HUES6 (cell line): Measurements from ENCODE around the gene TMC1.

Source experiments
- H3K27ac ChIP-seq: 2 replicates; pipeline ENCODE4 v1.7.0; 2013; ENCODE audit warnings: low read depth, mild to moderate bottlenecking, low read length, inconsistent platforms
- H3K27me3 ChIP-seq: 2 replicates; pipeline ENCODE4 v1.6.1; 2013; ENCODE audit warnings: low read length; ENCODE audit not compliant: control insufficient read depth, insufficient read depth
- H3K36me3 ChIP-seq: 2 replicates; pipeline ENCODE4 v1.6.1; 2013; ENCODE audit warnings: low read length; ENCODE audit not compliant: control insufficient read depth, insufficient read depth
- H3K4me1 ChIP-seq: 2 replicates; pipeline ENCODE4 v1.6.1; 2013; ENCODE audit warnings: low read length; ENCODE audit not compliant: control insufficient read depth, insufficient read depth
- H3K4me3 ChIP-seq: 2 replicates; pipeline ENCODE4 v1.5.1; 2013; ENCODE audit warnings: low read depth, low read length
- H3K9ac ChIP-seq: one replicate; pipeline ENCODE4 v1.6.1; 2013; ENCODE audit warnings: mild to moderate bottlenecking, low read length
- H3K9me3 ChIP-seq: 2 replicates; pipeline ENCODE4 v1.6.1; 2013; ENCODE audit warnings: low read depth, low read length; ENCODE audit not compliant: control insufficient read depth, insufficient read depth

Gene TMC1

DNA sequence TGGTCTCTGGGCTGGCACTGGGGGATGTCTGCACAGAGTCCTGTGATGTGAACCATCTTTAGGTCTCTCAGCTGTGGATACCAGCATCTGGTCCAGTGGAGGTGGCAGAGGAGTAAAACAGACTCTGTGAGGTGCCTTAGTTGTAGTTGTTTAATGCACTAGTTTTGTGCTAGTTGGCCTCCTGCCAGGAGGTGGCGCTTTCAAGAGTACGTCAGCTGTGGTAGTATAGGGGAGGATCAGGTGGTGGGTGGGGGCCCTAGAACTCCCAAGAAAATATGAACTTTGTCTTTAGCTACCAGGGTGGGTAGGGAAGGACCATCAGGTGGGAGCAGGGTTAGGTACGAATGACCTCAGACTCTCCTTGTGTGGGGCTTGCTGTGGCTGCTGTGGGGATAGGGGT lies 197.1 kb downstream of the TMC1 start:
- Histone ChIP-seq H3K4me3 (no peak overlapping the region), H3K27ac (no peak overlapping the region), H3K4me1 (peaks cover 18% of the 10 kb centered on the region), H3K36me3 (no peaks in the 10 kb centered on the region), H3K9ac (no peak overlapping the region), H3K27me3 (no peaks in the 10 kb centered on the region), H3K9me3 (peaks cover under 1% of the 10 kb centered on the region; the same call in 1 of the 2 replicates)

DNA sequence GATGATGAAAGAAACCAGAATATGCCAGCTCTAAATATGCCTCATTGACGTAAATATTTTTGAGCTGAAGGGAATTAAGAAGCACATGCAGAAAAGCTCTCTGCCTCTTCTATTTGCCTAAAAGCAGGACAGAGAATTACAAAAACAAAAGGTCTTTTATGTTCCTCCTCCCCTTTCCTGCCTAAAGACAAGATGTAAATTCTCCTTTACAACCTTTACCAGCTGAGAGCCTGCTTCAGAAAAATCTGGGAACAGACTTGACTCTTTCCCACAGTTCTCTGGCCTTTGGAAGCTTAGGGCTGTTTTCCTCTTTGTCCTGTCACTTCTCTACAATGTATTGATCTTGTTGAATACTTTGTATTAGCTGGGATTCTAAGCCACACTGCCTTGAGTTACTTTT lies 199.7 kb downstream of the TMC1 start:
- Histone ChIP-seq H3K27ac (no peak overlapping the region), H3K9me3 (peaks cover 11% of the 10 kb centered on the region), H3K9ac (no peak overlapping the region), H3K4me3 (no peak overlapping the region), H3K36me3 (no peaks in the 10 kb centered on the region), H3K27me3 (no peaks in the 10 kb centered on the region), H3K4me1 (peaks cover 18% of the 10 kb centered on the region)

DNA sequence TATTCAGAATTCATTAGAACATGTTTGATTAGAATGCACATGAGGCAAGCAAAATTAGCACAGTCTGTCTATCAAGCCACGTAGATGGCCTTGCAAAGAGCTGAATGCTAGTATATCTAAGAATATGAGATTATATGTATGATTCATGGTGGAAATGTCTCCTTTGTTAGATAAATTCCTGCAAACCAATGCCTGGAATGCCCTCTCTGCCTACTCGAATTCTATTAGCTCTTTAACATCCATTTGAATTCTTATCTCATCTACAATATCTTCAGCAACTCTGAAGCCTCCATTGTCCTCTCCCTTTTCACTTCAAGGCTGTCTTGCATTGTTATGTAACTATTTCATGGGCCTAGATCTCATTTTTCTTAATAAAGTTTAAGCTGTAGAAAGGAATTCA lies 205.5 kb downstream of the TMC1 start:
- Histone ChIP-seq H3K9ac (peak overlapping the region; percentile 22), H3K4me3 (no peak overlapping the region), H3K9me3 (peaks cover 22% of the 10 kb centered on the region), H3K36me3 (no peaks in the 10 kb centered on the region), H3K4me1 (peaks cover 33% of the 10 kb centered on the region), H3K27me3 (no peaks in the 10 kb centered on the region), H3K27ac (peak overlapping the region; percentile 90)

DNA sequence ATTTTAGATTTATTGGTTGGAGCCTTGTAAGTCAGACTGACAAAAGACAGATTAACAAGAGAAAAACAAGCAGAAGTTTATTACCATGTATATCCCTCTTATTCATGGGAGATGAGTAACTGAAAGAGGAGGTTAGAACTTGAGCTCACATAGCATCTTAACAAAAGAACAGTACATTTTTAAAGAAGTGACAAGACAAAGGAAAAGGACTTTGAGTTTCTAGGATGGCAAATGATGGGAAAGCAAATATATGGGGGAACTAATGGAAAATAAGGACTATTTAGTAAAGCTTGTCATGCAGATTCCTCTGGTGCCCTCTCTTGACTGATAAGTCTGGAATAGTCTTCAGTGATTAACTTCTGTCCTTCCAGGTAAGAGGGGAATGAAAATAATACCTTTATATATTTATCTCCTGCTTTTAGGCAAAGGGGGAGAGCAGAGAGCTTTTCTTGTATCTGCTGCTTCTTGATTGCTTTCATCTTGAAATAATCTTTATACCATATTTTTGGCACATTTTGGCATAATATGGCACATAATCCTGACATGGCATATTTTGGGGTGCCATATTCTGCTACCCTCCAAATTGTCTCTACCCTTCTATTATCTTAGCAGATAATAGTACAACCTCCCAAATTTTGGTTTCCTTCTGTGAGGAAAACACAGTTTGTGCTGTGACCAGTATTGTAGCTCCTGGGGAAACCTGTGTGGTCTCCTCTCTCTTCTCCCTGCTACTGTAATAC lies 206.8 kb downstream of the TMC1 start:
- Histone ChIP-seq H3K27ac (peak overlapping the region; percentile 90), H3K4me3 (no peak overlapping the region), H3K9me3 (peaks cover 22% of the 10 kb centered on the region), H3K9ac (no peak overlapping the region), H3K27me3 (no peaks in the 10 kb centered on the region), H3K36me3 (no peaks in the 10 kb centered on the region), H3K4me1 (peaks cover 33% of the 10 kb centered on the region)

DNA sequence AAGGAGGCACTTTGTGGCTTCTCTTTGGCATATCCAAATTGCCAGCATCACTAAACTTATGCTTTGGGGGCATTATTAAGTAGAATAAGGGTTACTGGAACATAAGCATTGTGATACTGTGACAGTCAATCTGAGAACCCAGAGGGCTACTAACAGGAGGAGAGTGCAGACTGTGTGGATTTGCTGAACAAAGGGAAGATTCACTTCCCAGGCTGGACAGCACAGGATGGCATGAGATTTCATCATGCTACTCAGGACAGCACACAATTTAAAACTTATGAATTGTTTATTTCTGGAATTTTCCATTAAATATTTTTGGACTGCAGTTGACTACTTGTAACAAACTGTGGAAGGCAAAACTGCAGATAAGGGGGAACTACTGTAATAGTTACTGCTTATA lies 212.5 kb downstream of the TMC1 start:
- Histone ChIP-seq H3K27ac (no peak overlapping the region), H3K9ac (no peak overlapping the region), H3K27me3 (no peaks in the 10 kb centered on the region), H3K9me3 (peaks cover 11% of the 10 kb centered on the region), H3K4me1 (peaks cover 6% of the 10 kb centered on the region; the same call in 1 of the 2 replicates), H3K4me3 (no peak overlapping the region), H3K36me3 (no peaks in the 10 kb centered on the region)

DNA sequence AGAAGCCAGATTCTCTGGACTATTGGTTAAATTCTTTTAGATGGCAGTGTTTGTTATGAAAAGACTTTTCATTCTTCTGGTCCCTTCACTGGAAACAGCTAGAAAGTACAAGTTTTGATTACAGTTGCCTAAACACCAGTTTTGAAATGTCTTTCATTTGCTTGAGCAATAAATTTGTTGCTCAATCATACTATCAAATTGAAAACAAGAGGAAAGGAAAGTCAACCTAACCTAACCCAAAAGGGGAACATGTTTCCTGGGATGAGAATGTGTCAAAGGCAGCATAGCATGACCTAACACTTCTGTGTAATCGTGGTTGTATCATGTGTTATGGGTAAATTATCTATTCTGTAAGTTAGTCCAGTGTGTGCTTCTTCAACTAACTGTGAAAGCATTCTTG lies 213.2 kb downstream of the TMC1 start:
- Histone ChIP-seq H3K27me3 (no peaks in the 10 kb centered on the region), H3K4me1 (no peaks in the 10 kb centered on the region; the same call in 1 of the 2 replicates), H3K9me3 (peaks cover 11% of the 10 kb centered on the region), H3K4me3 (no peak overlapping the region), H3K9ac (no peak overlapping the region), H3K27ac (no peak overlapping the region), H3K36me3 (no peaks in the 10 kb centered on the region)

DNA sequence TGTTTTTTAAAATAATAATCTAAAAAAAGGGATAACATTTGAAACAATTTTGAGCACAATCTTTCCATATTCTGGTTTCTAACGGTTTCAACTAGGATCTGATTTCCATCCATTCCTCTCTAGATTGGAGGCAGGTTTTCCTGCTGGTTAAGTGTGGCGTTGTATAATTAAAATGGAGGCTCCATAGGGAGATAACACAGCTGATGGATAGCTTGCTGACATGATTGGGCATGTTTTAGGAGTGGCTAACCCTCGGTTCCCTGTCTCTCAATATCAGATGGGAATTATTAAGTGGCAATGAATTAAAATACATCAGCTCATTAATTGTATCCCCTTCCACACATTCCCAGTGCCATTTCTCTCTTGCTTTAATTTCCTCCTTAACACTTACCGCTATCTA lies 222.4 kb downstream of the TMC1 start:
- no peaks in the 10 kb centered on the region for H3K36me3 ChIP-seq
- no peak overlapping the region for H3K27ac ChIP-seq
- H3K9me3 ChIP-seq = no peaks in the 10 kb centered on the region
- no peaks in the 10 kb centered on the region for H3K4me1 ChIP-seq
- H3K27me3 ChIP-seq = no peaks in the 10 kb centered on the region
- no peak overlapping the region for H3K4me3 ChIP-seq
- H3K9ac ChIP-seq = no peak overlapping the region

DNA sequence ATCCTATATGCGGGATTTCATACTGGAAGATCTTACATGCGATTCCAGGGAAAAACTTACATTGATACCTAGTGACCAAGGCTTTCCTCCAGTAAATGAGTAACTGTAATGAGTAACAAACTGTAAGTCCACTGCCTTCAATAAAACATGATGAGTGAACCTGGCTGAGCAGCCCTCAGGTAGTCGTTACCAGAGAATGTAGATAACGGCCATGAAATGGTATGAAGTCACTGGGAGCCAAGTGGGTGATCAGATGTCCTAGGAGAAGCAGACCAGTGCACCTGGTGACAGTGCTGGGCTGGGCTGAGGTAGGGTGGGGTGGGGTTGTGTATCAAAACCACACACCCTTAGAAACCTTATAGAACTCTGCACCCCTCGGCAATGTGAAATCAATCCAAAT lies 227.9 kb downstream of the TMC1 start:
- H3K27me3 ChIP-seq = no peaks in the 10 kb centered on the region
- no peak overlapping the region for H3K4me3 ChIP-seq
- H3K4me1 ChIP-seq = no peaks in the 10 kb centered on the region
- H3K36me3 ChIP-seq = no peaks in the 10 kb centered on the region
- H3K9ac ChIP-seq = no peak overlapping the region
- H3K27ac ChIP-seq = no peak overlapping the region
- no peaks in the 10 kb centered on the region for H3K9me3 ChIP-seq

DNA sequence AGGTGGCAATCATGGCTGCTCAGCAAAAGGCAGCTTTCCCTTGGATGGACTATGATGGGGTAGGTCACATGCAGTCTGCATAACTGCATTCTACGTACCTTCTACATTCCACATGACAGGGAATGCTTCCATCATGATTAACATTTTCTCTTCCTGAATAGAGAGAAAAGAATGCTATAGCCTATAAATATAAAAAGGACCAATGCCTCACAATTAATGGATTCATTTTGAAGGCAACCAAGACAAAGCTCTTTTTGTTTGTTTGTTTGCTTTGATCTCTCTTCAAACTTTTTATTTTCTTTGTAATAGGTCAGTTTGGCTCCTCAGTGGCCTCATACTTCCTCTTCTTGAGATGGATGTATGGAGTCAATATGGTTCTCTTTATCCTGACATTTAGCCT lies 230.1 kb downstream of the TMC1 start:
- Histone ChIP-seq H3K36me3 (no peaks in the 10 kb centered on the region), H3K4me3 (no peak overlapping the region), H3K27me3 (no peaks in the 10 kb centered on the region), H3K27ac (no peak overlapping the region), H3K4me1 (no peaks in the 10 kb centered on the region), H3K9me3 (no peaks in the 10 kb centered on the region), H3K9ac (no peak overlapping the region)

DNA sequence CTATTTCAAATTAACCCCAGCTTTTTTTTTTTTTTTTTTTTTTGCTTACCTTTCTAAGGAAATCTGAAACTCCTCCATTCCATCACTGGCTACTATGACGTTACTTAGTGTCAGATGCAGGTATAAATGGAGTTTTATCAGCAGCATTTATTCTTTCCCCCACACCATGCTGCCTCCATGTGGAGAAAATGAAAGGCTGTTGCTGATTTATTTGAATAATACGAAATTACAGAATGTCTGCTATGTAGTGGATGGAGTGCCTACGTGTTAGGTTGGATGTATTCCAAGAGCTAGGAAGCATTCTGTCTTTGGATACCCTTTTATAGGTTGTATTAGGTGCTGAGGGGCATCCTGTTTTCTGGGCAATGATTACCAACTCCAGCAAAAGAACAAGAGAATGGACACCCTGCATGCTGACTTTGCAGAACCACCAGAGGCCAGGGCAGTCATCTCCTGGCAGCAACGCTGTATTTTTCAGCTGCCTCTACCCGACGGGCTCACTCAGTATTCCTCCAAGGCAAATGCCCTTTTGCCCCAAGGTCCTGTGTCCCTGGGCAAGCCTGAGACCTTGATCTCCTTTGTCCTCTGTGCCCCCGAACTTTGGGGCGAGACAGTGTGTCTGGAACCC lies 232.0 kb downstream of the TMC1 start:
- Histone ChIP-seq H3K27ac (no peak overlapping the region), H3K27me3 (no peaks in the 10 kb centered on the region), H3K9me3 (no peaks in the 10 kb centered on the region), H3K4me3 (no peak overlapping the region), H3K4me1 (no peaks in the 10 kb centered on the region), H3K9ac (no peak overlapping the region), H3K36me3 (no peaks in the 10 kb centered on the region)

DNA sequence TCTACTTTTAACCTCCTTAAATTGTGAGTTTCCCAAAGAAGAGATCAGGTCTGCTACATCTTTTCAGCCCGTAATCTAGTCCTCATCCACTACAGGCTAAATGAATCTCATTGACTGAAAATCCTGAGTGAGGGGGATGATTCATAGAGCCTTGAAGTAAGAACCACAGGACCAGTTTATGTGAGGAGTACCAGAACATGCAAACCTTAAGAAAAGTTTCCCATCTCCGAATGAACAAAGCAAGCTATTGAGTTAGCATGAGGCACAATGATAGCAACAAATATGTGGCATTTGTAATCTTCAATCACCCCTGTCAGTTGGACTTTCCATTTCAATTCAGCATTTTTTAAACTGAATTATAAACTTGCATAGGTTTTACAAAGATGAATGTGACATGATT lies 234.4 kb downstream of the TMC1 start:
- Histone ChIP-seq H3K9ac (no peak overlapping the region), H3K27ac (no peak overlapping the region), H3K4me1 (no peaks in the 10 kb centered on the region), H3K4me3 (no peak overlapping the region), H3K36me3 (no peaks in the 10 kb centered on the region), H3K27me3 (no peaks in the 10 kb centered on the region), H3K9me3 (no peaks in the 10 kb centered on the region)
